Liver (tissue), 9 donors: ENCODE data around the gene VSIG4. TPM values are rescaled to one million over a fixed set of nuclear protein-coding genes. Genes with fewer than 3 reads are reported as not detected.

ENCODE experiments used
- DNase-seq: peaks from one replicate; pipeline ENCODE4 v3.0.0-alpha.2; 2017; ENCODE audit warnings: low spot score
- H3K27ac ChIP-seq, 2 donors: one replicate each; pipeline ENCODE4 v1.7.0; 2013; ENCODE audit warnings: inconsistent platforms in 2 of 2, low read length in 2 of 2, control low read depth in 1 of 2, low read depth in 1 of 2, mild to moderate bottlenecking in 1 of 2
- H3K27me3 ChIP-seq, 4 donors: one replicate each; pipeline versions ENCODE4 v1.6.1 to v1.7.0; 2013; ENCODE audit warnings: low read length in 3 of 4, inconsistent platforms in 1 of 4, mild to moderate bottlenecking in 1 of 4, moderate library complexity in 1 of 4; ENCODE audit not compliant: control insufficient read depth in 4 of 4, insufficient read depth in 4 of 4
- H3K36me3 ChIP-seq, 4 donors: one replicate each; pipeline versions ENCODE4 v1.6.1 to v1.7.0; 2013; ENCODE audit warnings: low read length in 3 of 4, mild to moderate bottlenecking in 3 of 4, low read depth in 1 of 4, moderate library complexity in 1 of 4; ENCODE audit not compliant: control insufficient read depth in 4 of 4, insufficient read depth in 3 of 4
- H3K4me1 ChIP-seq, 4 donors: one replicate each; pipeline versions ENCODE4 v1.6.1 to v1.7.0; 2013; ENCODE audit warnings: low read length in 3 of 4, mild to moderate bottlenecking in 3 of 4, moderate library complexity in 1 of 4; ENCODE audit not compliant: control insufficient read depth in 4 of 4, insufficient read depth in 4 of 4
- H3K4me3 ChIP-seq, 3 donors: one replicate each; pipeline versions ENCODE4 v1.6.1 to v1.7.0; 2013; ENCODE audit warnings: low read length in 3 of 3, control low read depth in 1 of 3, low read depth in 1 of 3, mild to moderate bottlenecking in 1 of 3
- H3K9ac ChIP-seq, 2 donors: one replicate each; pipeline ENCODE4 v1.7.0; 2013; ENCODE audit warnings: low read length in 2 of 2, mild to moderate bottlenecking in 2 of 2, moderate library complexity in 2 of 2, control low read depth in 1 of 2, low read depth in 1 of 2
- H3K9me3 ChIP-seq, 4 donors: one replicate each; pipeline versions ENCODE4 v1.6.1 to v1.7.0; 2013; ENCODE audit warnings: low read length in 3 of 4; ENCODE audit not compliant: control insufficient read depth in 4 of 4
- ATF3 ChIP-seq: IDR thresholded peaks from 2 replicates; pipeline ENCODE4 v1.6.1; 2016; ENCODE audit warnings: antibody characterized with exemption
- CTCF ChIP-seq: fragments of 150-350 bp; IDR thresholded peaks from 2 replicates; pipeline ENCODE4 v1.5.1; 2017; ENCODE audit warnings: improper control_type of control experiment, low read depth, low read length; ENCODE audit not compliant: missing input control
- EGR1 ChIP-seq, 2 donors: IDR thresholded peaks; 2 replicates each; pipeline ENCODE4 v1.6.1; 2016 to 2018; ENCODE audit warnings: antibody characterized with exemption in 2 of 2, low read depth in 2 of 2
- FOXA1 ChIP-seq: IDR thresholded peaks from 2 replicates; pipeline ENCODE4 v1.6.1; 2016; ENCODE audit warnings: antibody characterized with exemption
- FOXA2 ChIP-seq: IDR thresholded peaks from 2 replicates; pipeline ENCODE4 v1.6.1; 2016; ENCODE audit warnings: antibody characterized with exemption
- GABPA ChIP-seq, 2 donors: IDR thresholded peaks in 1 of 2; conservative IDR thresholded peaks in 1 of 2; 2 replicates each; pipeline ENCODE4 v1.6.1; 2016; ENCODE audit warnings: antibody characterized with exemption in 2 of 2, mild to moderate bottlenecking in 1 of 2, moderate library complexity in 1 of 2
- HNF4A ChIP-seq, 2 donors: conservative IDR thresholded peaks; 2 replicates each; pipeline ENCODE4 v1.6.1; 2016; ENCODE audit warnings: antibody characterized with exemption in 2 of 2, mild to moderate bottlenecking in 2 of 2
- HNF4G ChIP-seq: IDR thresholded peaks from 2 replicates; pipeline ENCODE4 v1.6.1; 2016; ENCODE audit warnings: antibody characterized with exemption
- JUND ChIP-seq, 2 donors: IDR thresholded peaks; 2 replicates each; pipeline ENCODE4 v1.6.1; 2016; ENCODE audit warnings: antibody characterized with exemption in 2 of 2
- NR2F2 ChIP-seq: IDR thresholded peaks from 2 replicates; pipeline ENCODE4 v1.6.1; 2016; ENCODE audit warnings: antibody characterized with exemption
- RAD21 ChIP-seq, 2 donors: IDR thresholded peaks; 2 replicates each; pipeline ENCODE4 v1.6.1; 2016; ENCODE audit warnings: antibody characterized with exemption in 2 of 2, mild to moderate bottlenecking in 2 of 2
- REST ChIP-seq: IDR thresholded peaks from 2 replicates; pipeline ENCODE4 v1.6.1; 2016; ENCODE audit warnings: antibody characterized with exemption, mild to moderate bottlenecking
- RXRA ChIP-seq, 2 donors: IDR thresholded peaks; 2 replicates each; pipeline ENCODE4 v1.6.1; 2017 to 2018; ENCODE audit warnings: antibody characterized with exemption in 2 of 2, mild to moderate bottlenecking in 1 of 2
- SP1 ChIP-seq: IDR thresholded peaks from 2 replicates; pipeline ENCODE4 v1.6.1; 2018; ENCODE audit warnings: antibody characterized with exemption, mild to moderate bottlenecking
- TAF1 ChIP-seq: conservative IDR thresholded peaks from 2 replicates; pipeline ENCODE4 v1.6.1; 2016; ENCODE audit warnings: antibody characterized with exemption, mild to moderate bottlenecking
- YY1 ChIP-seq: IDR thresholded peaks from 2 replicates; pipeline ENCODE4 v1.6.1; 2016; ENCODE audit warnings: antibody characterized with exemption, mild to moderate bottlenecking
- WGBS: extraction: QIAGEN DNeasy Blood & Tissue Kit; methylation state at CpG from one replicate; pipeline ENCODE4 v1.1.7; 2013; 5-methylcytosine and 5-hydroxymethylcytosine counted together
- polyA plus RNA-seq, 2 donors: library from polyadenylated mRNA; stranded (reverse) in 1 of 2; unstranded in 1 of 2; fragments of 200-250 nt in 1 of 2; fragments of >200 nt in 1 of 2; fragmentation: Nextera tagmentation in 1 of 2; extraction: Ambion mirVana in 1 of 2; gene quantifications; one replicate each; pipeline versions ENCODE4 v1.2.1 to v1.2.3, GENCODE V29; 2013 to 2015
- total RNA-seq, 2 donors: library from RNA; depleted of rRNA; stranded (reverse); fragments of >200 nt; gene quantifications; one replicate each; pipeline ENCODE4 v1.2.3, GENCODE V29; 2014
- TF ChIP-seq, protein P1 (sequence below): IDR thresholded peaks from 2 replicates; pipeline ENCODE4 v1.6.1; 2016; ENCODE audit warnings: antibody characterized with exemption
- TF ChIP-seq, protein P2 (sequence below): IDR thresholded peaks from 2 replicates; pipeline ENCODE4 v1.6.1; 2016; ENCODE audit warnings: antibody characterized with exemption
- donor health status: healthy.
- donor health status: healthy.
- donor health status: healthy.
- donor health status: healthy.
- donor health status: healthy.

VSIG4 gene
- total and polyA plus RNA-seq, 4 donors: 16.7 to 38.9 (median 36.3) TPM

GRCh38 chrX:66008328-66008970, 31.4 kb downstream of the VSIG4 start:
- Histone ChIP-seq H3K36me3 (no peaks in the 10 kb centered on the region), H3K4me3 (no peak overlapping the region), H3K27ac (no peak overlapping the region), H3K9me3 (no peaks in the 10 kb centered on the region), H3K27me3 (no peaks in the 10 kb centered on the region), H3K9ac (no peak overlapping the region), H3K4me1 (peaks cover 0 to 4% (median 1%) of the 10 kb centered on the region in 4 donors)
- WGBS: 83% methylated on average over 3 of the region's 3 CpGs
- no peak for TF ChIP-seq REST
- no peak for TF ChIP-seq FOXA2
- no peak for TF ChIP-seq NR2F2
- no peak for TF ChIP-seq TAF1
- no peak for TF ChIP-seq EGR1 (IDR thresholded peaks at IDR 0.05; ENCODE audit: low read depth in 2 of 2)
- TF ChIP-seq, protein P1, sequence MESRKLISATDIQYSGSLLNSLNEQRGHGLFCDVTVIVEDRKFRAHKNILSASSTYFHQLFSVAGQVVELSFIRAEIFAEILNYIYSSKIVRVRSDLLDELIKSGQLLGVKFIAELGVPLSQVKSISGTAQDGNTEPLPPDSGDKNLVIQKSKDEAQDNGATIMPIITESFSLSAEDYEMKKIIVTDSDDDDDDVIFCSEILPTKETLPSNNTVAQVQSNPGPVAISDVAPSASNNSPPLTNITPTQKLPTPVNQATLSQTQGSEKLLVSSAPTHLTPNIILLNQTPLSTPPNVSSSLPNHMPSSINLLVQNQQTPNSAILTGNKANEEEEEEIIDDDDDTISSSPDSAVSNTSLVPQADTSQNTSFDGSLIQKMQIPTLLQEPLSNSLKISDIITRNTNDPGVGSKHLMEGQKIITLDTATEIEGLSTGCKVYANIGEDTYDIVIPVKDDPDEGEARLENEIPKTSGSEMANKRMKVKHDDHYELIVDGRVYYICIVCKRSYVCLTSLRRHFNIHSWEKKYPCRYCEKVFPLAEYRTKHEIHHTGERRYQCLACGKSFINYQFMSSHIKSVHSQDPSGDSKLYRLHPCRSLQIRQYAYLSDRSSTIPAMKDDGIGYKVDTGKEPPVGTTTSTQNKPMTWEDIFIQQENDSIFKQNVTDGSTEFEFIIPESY: no peak
- TF ChIP-seq JUND (IDR thresholded peaks at IDR 0.05): no peak
- TF ChIP-seq GABPA (IDR thresholded peaks at IDR 0.05 in 1 of 2, conservative IDR thresholded peaks at IDR 0.05 in 1 of 2): no peak
- no peak for TF ChIP-seq RAD21 (IDR thresholded peaks at IDR 0.05)
- TF ChIP-seq RXRA (IDR thresholded peaks at IDR 0.05): no peak
- no peak for TF ChIP-seq ATF3
- no peak for TF ChIP-seq HNF4A (conservative IDR thresholded peaks at IDR 0.05)
- no peak for TF ChIP-seq HNF4G
- TF ChIP-seq FOXA1: no peak
- no peak for TF ChIP-seq SP1
- TF ChIP-seq CTCF: no peak
- TF ChIP-seq YY1: no peak
- TF ChIP-seq, protein P2, sequence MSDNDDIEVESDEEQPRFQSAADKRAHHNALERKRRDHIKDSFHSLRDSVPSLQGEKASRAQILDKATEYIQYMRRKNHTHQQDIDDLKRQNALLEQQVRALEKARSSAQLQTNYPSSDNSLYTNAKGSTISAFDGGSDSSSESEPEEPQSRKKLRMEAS: no peak
- DNase-seq: no peak
